Stimulated activated CD8-positive, alpha-beta memory T cell treated with anti-CD3 and anti-CD28 coated beads, Interleukin-4, amount 100 ng/mL, for 48 hours (primary cell): ENCODE measurements around the gene CFAP299.
"Not testable (repeated sequence)": the region's sequence is repeated elsewhere in the genome, so short reads cannot be mapped to it uniquely, and the experiment has no call there.

ENCODE experiments used
- DNase-seq: peaks from one replicate; pipeline ENCODE4 v3.0.0-alpha.2; 2020

CFAP299 gene

DNA sequence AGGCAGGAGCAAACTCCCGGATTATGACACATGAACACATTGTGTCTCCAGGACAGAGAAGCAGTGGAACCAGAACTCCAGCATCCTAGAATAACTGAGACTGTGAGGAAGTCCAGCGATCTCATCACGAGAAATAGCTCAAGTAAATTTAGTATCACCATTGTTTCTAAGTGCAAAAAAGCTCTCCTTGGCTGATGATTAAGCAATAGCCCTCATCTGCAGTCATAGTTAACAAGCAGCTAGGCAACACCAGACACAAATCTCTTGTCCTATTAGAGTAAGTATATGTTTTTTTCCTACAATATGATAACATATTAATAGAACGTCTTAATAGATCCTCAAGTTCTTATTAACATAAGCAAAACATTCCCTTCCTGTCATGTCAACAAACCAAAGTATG, 2.4 kb upstream of the CFAP299 start:
- no peak for DNase-seq

DNA sequence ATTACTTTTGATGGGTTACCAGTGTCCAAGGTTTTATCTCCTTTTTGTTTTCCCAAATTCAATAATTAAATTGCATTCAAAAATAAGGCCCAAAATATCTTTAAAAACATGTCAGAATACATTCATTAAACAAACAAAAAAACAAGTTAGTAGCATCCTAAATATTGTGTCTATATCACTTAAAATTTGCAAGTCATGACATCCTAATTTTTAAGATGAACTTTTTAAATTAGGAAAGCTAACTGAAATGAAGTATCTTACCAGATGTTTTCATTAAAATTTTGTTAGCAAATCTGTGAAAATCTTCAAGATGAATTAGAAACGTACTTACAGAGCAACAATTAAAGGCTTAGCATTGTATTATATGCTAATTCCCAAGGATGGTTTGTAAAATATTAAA, 962 bp upstream of the CFAP299 start:
- no peak for DNase-seq

DNA sequence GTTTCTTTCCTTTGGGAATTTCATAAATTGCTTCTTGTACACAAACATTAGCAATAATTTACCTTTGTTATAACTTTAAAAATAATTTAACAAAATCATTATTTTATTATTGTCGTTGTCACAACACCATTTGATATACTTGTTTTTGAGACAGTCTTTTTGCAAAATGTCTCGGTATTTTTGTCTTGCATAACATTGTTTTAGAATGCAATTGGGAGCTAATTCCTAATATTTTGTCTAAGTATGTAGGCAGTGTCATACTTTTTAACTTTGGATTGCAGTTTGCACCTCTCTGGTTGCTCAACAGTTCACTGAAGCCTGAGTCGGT, 340 bp upstream of the CFAP299 start:
- no peak for DNase-seq

DNA sequence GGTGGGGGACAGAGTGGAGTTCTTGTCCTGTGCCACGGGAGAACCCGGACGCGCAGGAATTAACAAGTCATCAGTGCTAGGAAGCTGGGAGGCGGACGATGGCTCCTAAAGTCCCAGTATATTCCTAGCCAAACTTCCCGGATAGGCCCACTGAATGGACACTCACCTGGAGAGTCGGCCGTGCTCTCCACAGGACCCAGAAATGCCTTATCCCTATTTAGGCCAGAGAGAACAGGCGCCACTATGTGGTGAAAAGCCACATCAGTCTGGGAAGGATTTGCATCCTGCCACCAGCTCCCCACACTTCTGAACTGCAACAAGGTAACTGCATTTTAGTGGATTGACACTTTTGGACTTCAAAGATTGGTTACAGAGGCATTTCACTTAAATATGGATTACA, 1.1 kb downstream of the CFAP299 start:
- no peak for DNase-seq

DNA sequence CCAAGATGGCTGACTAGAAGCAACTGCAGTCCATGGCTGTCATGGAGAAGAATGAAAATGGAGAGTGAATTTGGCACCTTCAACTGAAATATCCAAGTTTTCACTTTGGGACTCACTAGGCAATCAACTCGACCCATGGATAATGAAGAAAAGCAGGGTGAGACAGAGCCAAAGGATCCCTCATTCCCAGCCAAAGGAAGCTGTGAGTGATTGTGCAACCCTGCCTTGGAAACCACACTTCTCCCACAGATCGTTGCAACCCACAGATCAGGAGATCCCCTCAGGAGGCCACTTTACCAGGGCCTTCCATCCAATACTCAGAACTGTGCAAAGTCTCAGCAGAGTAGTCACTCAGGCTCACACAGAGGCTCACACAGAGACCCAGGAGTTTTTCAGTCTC, 4.5 kb downstream of the CFAP299 start:
- no peak for DNase-seq

DNA sequence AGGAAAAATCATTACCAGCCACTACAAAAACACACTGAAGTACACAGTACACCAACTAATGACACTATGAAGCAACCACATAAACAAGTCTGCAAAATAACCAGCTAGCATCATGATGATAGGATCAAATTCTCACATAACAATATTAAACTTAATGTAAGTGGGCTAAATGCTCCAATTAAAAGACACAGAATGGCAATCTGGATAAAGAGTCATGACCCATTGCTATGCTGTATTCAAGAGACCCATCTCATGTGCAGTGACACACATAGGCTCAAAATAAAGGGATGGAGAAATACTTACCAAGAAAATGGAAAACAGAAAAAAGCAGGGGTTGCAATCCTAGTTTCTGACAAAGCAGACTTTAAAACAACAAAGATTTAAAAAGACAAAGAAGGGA, 7.2 kb downstream of the CFAP299 start:
- DNase-seq, result not testable (repeated sequence)

DNA sequence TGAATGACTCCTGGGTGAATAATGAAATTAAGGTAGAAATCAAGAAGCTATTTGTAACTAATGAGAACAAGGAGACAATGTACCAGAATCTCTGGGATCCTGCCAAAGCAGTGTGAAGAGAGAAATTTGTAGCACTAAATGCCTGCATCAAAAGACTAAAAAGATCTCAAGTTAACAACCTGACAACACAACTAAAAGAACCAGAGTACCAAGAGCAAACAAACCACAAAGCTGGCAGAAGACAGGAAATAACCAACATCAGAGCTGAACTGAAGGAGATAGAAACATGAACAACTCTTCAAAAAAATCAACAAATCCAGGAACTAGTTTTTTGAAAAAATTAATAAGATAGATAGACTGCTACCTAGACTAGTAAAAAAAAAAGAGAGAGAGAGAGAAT, 8.4 kb downstream of the CFAP299 start:
- DNase-seq, result no peak

DNA sequence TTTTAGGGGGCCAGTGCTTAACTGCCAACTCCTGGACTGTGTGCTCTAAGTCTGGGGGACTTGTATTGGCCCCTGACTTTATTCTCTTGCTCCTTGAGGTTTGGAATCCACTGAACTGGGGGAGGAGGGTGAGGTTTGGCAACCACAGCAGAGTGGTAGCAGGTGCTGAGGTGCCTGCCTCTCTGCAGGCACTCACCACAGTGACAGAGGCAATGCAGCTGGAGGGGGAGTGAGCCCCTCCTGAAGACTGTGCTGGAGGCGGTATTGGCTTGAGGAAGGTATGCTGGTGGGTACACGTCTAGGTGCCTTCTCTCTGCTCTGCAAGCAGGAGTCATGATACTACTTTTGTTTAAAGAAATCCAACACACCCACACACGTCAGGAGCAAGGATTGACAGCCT, 24.6 kb downstream of the CFAP299 start:
- no peak for DNase-seq

DNA sequence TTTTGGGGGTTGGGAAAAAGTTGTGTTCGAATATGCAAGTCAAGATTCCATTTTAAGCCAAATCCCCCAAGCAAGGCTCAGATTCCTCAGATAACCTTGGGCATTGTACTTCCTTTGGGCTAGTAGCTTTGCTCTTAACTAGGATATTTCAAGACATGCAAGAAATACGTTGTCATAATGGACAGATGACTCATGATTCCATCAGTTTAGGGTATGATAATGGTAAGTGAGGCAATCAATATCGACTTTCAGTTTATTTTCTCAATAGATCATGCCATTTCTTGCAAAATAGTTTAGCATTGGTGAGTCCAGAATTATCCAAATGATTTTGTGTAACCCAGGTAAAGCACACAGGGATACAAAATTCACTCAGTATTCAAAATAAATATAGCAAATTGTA, 25.4 kb downstream of the CFAP299 start:
- no peak for DNase-seq

DNA sequence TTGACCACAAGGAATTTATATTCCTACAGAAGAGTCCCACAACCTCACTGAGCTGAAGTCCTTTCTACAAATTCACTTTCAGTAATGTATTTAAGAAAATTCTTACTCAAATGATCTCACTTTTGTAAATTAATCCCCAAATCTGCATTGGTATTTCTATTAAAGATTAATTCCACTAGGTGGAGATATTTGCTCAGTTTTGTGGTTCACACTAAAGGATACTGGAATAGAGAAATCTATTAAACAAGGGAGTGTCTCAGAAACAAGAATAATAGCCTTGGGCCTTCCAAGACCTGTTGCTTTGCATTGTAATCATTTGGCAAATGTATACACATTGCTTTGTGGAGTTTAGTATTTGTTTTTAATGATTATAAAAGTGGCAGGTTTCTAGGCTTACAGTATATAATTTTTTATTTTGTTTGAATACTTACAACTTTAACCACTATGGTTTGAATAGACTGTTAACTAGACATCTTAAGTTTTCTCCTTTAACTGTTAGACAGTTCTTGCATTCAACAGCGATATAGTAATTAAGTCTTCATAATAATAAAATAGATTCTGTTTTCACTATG, 25.9 kb downstream of the CFAP299 start:
- no peak for DNase-seq

DNA sequence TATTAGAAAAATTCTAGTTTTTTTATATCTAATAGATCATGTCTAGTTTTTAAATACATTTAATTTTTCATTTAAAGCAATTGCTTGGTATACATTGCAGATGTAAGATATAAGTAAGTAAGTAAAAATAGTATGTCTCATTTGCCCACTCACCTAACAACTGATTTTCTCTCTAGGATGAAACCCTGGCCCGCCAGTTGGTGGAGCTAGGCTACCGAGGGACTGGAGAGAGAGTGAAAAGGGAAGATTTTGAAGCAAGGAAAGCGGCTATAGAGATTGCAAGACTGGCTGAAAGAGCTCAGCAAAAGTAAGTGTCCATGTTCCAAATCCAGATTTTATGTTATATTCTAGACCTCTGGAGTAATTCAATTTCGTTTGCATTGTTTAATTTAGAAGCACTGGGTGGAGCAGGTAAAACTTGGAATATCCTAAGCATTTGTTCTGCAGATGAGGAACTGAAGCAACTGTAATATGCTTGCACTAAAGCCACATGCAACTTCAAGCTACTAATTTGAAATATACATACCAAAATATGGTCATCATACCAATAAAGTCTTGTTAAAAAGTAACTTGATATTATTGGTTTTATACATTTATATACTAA, 27.1 kb downstream of the CFAP299 start:
- DNase-seq, result peak; percentile 54

DNA sequence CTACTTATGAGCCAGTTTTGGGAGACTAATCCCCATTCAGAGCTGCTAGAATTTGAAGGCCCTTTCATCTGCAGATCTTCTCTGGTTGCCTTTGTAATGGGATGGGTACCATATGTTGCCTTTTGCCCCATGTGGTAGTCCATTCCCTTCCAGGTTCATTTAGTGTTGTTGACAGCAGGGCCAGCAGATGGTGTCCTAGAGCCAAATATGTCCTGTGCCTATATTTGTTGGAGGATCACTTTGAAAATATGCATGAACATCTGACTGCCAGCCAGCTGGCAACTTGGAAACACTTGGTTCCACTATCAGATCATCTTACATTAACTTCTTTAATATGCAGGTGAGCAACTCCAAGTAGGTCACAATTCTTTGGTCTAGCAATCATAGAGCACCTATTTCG, 30.4 kb downstream of the CFAP299 start:
- DNase-seq, result peak; percentile 55

DNA sequence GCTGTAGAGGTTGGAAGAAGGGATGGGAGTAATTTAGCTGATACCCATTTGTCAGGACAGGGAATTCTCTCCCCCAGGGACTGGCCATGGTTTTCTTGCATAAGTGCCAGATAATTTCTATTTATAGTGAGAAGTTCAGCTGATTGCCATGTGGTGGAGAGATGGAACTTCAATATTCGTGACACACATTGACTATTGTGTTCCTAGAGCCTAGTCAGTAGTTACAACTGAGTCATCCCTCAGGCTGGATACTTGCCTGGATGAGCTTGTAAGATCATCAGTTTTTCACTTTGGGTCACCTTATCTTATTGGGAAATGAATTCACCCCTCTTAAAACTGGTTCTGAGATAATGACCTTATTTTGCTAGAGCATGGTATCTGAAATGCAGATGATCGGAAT, 32.2 kb downstream of the CFAP299 start:
- no peak for DNase-seq

DNA sequence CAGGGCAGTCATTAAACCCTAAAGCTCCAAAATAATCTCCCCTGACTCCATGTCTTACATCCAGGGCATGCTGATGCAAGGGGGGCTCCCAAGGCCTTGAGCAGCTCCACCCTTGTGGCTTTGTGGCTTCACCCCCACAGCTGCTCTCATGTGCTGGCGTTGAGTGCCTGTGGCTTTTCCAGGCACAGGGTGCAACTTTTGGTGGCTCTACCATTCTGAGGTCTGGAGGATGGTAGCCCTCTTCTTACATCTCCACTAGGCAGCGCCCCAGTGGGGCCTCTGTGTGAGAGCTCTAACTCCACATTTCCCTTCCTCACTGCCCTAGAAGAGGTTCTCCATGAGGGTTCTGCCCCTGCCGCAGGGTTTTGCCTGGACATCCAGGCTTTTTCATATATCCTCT, 35.1 kb downstream of the CFAP299 start:
- DNase-seq, result no peak

DNA sequence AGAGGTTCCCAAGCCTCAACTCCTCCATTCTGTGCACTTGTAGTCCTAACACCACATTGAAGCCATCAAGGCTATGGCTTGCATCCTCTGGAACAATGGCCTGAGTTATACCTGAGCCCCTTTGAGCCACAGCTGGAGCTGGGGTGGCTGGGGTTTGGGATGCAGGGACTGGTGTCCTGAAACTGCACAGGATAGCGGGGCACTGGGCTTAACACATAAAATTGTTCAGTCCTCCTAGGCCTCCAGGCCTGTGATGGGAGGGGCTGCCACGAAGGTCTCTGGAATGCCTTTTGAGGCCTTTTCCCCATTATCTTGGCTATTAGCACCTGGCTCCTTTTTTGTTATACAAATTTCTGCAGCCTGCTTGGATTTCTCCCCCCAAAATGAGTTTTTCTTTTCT, 35.5 kb downstream of the CFAP299 start:
- DNase-seq, result no peak

DNA sequence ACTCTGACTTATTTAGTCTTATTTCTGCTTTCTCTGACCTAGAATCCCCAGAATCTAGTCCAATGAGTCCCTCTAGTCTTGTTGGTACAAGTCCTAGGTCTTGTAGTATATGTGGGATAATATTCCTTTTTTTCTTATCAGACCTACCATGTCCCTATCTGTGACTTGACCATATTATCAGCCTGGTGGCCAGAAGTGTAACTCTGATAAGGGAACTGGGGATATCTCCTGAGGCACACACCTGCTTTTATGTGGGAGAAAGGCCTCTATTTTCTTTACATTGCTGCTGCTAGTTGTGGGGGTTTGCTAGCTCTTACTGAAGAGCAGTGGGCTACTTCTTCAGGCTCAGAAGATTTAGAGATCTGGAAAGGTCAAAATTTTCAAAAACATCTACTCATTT, 38.6 kb downstream of the CFAP299 start:
- no peak for DNase-seq

DNA sequence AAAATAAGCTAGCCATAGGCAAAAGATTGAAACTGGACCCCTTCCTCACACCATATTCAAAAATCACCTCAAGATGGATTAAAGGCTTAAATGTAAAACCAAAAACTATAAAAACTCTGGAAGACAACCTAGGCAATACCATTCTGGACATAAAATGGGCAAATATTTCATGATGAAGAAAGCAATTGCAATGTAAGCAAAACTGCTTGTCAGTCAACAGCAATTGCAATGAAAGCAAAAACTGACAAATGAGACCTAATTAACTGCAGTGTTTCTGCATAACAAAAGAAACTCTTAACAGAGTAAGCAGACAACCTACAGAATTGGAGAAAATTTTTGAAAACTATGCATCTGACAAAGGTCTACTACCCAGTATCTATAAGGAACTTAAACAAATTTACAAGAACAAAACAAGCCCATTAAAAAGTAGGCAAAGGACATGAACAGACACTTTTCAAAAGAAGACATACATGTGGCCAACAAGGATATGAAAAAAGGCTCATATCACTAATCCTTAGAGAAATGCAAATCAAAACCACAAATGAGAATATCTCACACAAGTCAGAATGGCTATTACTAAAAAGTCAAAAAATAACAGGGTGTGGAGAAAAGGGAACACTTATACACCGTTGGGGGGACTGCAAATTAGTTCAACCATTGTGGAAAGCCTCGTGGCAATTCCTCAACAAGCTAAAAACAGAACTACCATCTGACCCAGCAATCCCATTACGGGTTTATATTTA, 46.7 kb downstream of the CFAP299 start:
- no peak for DNase-seq

DNA sequence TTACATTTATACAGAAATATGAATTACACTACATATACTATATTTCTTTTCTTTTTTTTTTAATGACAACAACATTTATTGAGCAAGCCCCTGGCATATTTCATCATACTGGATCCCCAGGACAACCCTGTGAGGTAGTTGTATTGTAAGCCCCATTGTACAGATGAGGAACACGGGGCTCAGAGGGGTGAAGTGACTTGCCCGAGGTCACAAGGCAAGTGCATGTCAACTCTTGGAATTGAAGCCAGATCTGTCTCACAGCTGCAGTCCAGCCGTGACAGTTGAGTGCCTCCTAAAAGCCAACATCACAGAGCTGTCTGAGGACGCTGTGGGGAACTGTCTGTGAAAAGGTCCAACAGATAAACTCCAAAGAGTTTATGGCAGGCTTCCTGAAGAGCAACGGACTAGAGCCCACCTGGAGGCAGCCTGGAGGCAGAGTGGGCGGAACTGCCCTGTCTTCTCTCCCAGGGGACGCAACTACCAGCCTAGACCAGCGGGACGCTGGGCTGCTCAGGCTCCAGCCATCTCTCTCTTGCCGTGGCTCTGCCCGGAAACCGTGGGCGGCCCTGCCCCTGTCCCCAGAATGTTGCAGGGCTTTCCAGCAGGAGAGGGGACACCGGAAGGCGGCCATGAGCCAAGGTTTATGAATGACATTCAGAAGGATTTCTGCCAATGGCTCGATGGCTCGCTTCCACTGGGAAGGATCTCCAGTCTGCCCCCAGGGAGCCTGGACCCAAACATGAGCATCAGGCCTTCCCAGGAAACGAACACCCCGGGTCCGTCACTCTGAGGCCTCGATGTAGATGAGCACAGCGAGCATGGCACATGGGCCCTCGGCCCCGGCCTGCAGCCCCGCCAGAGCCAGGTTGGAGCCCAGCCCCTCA, 50.1 kb downstream of the CFAP299 start:
- DNase-seq, result no peak

DNA sequence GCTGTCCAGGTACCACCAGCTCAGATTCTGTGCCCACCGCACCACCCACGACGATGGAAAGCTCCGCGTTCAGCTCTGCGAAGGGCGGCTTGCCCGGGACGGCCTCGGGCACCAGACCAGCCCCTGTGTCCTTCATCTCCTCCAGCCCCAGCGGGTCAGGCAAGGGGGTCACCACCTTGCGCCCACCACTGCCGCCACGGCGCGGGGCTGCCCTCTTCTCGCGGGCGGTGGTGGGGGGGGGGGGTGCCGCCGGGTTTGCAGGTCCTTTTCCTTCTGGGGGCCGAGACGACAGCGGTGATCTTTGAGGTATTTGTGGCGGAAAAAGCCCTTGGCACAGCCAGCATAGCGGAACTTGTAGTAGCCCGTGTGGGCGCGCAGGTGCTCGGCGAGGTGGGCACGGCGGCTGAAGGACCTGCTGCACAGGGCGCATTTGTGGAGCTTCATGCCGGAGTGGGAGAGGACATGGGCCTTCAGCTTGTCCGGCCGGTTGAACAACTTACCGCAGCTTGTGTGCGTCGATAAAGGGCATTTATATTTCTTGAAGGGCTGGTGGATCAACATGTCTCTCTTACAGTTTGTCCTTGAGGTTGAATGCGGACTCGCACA, 50.9 kb downstream of the CFAP299 start:
- DNase-seq, result no peak

DNA sequence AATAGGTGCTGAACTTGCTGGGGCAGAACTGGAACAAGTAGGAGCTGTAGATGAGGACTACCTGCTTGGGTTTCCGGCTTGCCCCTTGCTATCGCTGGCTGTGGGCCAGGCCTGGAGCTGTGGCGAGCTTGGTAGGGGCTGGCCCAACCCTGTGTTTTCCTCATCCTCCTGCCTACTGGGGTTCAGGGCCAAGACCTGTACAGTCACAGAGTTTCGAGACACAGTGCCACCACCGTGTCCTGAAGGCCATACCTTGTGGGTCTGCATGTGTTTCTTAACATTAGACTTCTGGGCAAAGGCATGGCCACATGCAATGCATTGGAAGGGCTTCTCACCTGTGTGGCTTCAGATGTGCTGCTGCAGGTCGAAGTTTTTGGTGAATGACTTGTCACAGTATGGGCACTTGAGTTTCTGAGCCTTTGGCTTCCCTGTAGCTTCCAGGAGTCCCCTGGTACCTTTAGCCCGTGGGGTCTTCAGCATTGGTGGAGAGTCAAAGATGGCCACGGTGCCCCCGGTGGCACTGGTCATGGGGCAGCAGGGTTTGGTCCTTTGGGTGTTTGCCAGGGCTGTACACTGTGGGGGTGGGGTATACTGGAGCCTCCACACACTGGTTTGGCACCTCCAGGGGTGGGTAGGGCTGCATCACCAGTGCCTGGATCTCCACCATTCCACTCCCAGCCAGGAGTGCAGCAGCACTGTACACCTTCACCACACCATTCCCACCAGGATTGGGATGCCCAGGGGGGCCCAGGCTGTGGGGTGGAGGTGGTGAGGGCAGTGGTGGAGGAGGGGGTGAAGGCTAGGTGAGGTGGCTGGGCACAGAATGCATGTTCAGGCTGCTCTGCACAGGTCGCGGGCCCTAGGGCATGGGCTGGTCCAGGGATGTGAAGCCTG, 52.1 kb downstream of the CFAP299 start:
- DNase-seq, result no peak

DNA sequence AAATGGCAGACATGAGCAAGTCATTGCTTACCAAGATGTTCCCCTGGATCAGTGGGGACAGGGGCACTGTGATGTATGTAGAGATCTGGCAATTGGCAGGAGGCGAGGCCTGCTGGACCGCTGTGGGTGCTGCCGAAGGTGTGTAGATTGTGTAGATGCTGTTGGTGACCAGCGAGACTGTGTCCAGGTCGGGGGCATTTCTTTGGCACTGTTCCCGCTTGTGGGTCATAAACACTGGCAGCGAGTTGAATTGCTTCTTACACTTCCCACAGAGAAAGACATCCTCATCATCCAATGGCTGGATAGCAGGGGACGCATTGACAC, 52.7 kb downstream of the CFAP299 start:
- no peak for DNase-seq

DNA sequence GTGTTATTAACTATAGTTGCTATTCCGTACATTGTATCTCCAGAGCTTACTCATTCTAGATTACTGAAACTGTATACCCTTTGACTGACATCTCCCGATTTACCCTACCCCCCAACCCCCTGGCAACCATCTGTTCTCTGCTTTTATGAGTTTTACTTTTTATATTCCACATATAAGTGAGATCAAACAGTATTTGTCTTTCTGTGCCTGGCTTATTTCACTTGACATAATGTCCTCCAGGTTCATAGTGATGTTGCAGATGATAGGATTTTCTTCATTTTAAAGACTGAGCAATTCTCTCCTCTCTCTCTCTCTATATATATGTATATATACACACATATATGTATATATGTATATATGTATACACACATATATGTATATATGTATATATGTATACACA, 54.6 kb downstream of the CFAP299 start:
- DNase-seq, result no peak
